ENCODE results near the gene SAA1.

SAA1 gene

DNA sequence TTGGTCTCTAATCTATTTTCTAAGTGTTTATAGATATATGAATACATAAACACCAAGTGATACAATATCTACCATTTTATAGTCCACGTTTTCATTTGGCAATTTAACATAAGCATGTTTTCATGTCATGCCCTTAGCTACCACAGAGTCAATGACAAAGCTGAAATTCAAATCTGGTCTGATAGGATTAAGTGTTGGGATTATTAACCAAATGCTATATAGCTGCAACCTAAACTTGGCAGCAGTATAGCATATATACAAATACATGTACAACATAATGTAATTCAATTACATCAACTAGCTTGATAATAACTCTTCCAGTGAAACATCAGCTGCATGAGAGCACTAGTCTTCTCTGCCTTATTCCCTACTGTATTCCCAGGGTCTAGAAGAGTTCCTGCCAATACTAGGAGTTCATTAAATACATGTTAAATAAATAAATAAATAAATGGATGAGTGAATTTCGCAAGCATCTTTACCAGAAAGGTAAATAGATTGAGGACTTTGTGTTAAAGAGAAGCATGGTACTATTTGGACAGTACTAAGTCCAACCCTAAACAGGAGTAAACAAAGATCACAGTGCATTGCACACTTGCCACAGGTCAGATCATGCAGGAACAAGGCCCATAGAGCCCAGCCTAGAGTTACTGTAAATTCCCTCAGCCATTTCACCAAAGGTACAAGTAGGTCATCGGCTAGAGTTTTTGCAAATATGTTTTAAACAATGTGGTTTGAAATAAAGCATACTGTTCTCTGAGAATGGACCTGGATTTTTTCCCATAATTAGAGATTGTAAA, 42.3 kb upstream of the SAA1 start:
- Histone ChIP-seq H3K4me2 (ENCODE audit: insufficient read depth, low read length) (no peak overlapping the region), H3K9ac (ENCODE audit: low read depth, low read length) (no peak overlapping the region), H3K9me3 (ENCODE audit: insufficient read depth, low read length, severe bottlenecking) (peaks cover 7% of the 10 kb centered on the region), H2AFZ (ENCODE audit: low read depth, low read length) (no peak overlapping the region), H3K4me1 (ENCODE audit: insufficient read depth, low read length) (no peaks in the 10 kb centered on the region), H4K20me1 (ENCODE audit: insufficient read depth, low read length) (no peaks in the 10 kb centered on the region), H3K27me3 (ENCODE audit: insufficient read depth, low read length, poor library complexity) (peaks cover 2% of the 10 kb centered on the region), H3K27ac (ENCODE audit: low read length) (no peak overlapping the region), H3K36me3 (ENCODE audit: insufficient read depth, low read length) (no peaks in the 10 kb centered on the region), H3K79me2 (ENCODE audit: insufficient read depth, low read length) (no peaks in the 10 kb centered on the region), H3K4me3 (ENCODE audit: low read depth in 1 of 2, low read length in 2 of 2) (no peak overlapping the region)
- ATAC-seq (ENCODE audit: insufficient read depth, low read depth) (no peak), DNase-seq (no peak)
- no peak for TF ChIP-seq EZH2 (IDR thresholded peaks at IDR 0.05; ENCODE audit: borderline replicate concordance, low read depth, low read length, severe bottlenecking)
- TF ChIP-seq, protein P1, sequence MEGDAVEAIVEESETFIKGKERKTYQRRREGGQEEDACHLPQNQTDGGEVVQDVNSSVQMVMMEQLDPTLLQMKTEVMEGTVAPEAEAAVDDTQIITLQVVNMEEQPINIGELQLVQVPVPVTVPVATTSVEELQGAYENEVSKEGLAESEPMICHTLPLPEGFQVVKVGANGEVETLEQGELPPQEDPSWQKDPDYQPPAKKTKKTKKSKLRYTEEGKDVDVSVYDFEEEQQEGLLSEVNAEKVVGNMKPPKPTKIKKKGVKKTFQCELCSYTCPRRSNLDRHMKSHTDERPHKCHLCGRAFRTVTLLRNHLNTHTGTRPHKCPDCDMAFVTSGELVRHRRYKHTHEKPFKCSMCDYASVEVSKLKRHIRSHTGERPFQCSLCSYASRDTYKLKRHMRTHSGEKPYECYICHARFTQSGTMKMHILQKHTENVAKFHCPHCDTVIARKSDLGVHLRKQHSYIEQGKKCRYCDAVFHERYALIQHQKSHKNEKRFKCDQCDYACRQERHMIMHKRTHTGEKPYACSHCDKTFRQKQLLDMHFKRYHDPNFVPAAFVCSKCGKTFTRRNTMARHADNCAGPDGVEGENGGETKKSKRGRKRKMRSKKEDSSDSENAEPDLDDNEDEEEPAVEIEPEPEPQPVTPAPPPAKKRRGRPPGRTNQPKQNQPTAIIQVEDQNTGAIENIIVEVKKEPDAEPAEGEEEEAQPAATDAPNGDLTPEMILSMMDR (IDR thresholded peaks at IDR 0.05; ENCODE audit: borderline replicate concordance, extremely low read depth, low read length, poor library complexity, severe bottlenecking) = no peak

GRCh38 chr11:18225913-18226312, 40.2 kb upstream of the SAA1 start:
- Histone ChIP-seq H3K36me3 (ENCODE audit: insufficient read depth, low read length) (no peaks in the 10 kb centered on the region), H3K27me3 (ENCODE audit: insufficient read depth, low read length, poor library complexity) (peaks cover 2% of the 10 kb centered on the region), H3K79me2 (ENCODE audit: insufficient read depth, low read length) (no peaks in the 10 kb centered on the region), H3K4me3 (ENCODE audit: low read depth in 1 of 2, low read length in 2 of 2) (no peak overlapping the region), H3K4me1 (ENCODE audit: insufficient read depth, low read length) (no peaks in the 10 kb centered on the region), H3K27ac (ENCODE audit: low read length) (no peak overlapping the region), H4K20me1 (ENCODE audit: insufficient read depth, low read length) (no peaks in the 10 kb centered on the region), H2AFZ (ENCODE audit: low read depth, low read length) (no peak overlapping the region), H3K4me2 (ENCODE audit: insufficient read depth, low read length) (no peak overlapping the region), H3K9me3 (ENCODE audit: insufficient read depth, low read length, severe bottlenecking) (peaks cover under 1% of the 10 kb centered on the region), H3K9ac (ENCODE audit: low read depth, low read length) (no peak overlapping the region)
- TF ChIP-seq, protein P1 (IDR thresholded peaks at IDR 0.05; ENCODE audit: borderline replicate concordance, extremely low read depth, low read length, poor library complexity, severe bottlenecking) = no peak
- TF ChIP-seq EZH2 (IDR thresholded peaks at IDR 0.05; ENCODE audit: borderline replicate concordance, low read depth, low read length, severe bottlenecking) = no peak
- ATAC-seq (ENCODE audit: insufficient read depth, low read depth) = no peak
- no peak for DNase-seq

- no peaks in the 10 kb centered on the region for H3K4me1 ChIP-seq (ENCODE audit: insufficient read depth, low read length)
- H3K36me3 ChIP-seq (ENCODE audit: insufficient read depth, low read length) = no peaks in the 10 kb centered on the region
- no peak for DNase-seq
- TF ChIP-seq, protein P1 (IDR thresholded peaks at IDR 0.05; ENCODE audit: borderline replicate concordance, extremely low read depth, low read length, poor library complexity, severe bottlenecking) = no peak
- TF ChIP-seq EZH2 (IDR thresholded peaks at IDR 0.05; ENCODE audit: borderline replicate concordance, low read depth, low read length, severe bottlenecking) = no peak
- H3K9me3 ChIP-seq (ENCODE audit: insufficient read depth, low read length, severe bottlenecking) = no peaks in the 10 kb centered on the region
- no peak overlapping the region for H2AFZ ChIP-seq (ENCODE audit: low read depth, low read length)
- no peaks in the 10 kb centered on the region for H4K20me1 ChIP-seq (ENCODE audit: insufficient read depth, low read length)
- no peak overlapping the region for H3K27ac ChIP-seq (ENCODE audit: low read length)
- H3K9ac ChIP-seq (ENCODE audit: low read depth, low read length) = no peak overlapping the region
- H3K4me3 ChIP-seq (ENCODE audit: low read depth in 1 of 2, low read length in 2 of 2) = no peak overlapping the region
- peaks cover 5% of the 10 kb centered on the region for H3K27me3 ChIP-seq (ENCODE audit: insufficient read depth, low read length, poor library complexity)
- no peak overlapping the region for H3K4me2 ChIP-seq (ENCODE audit: insufficient read depth, low read length)
- H3K79me2 ChIP-seq (ENCODE audit: insufficient read depth, low read length) = no peaks in the 10 kb centered on the region
- no peak for ATAC-seq (ENCODE audit: insufficient read depth, low read depth)
Observed at GRCh38 chr11:18229501-18229900, 36.6 kb upstream of the SAA1 start.

All from DND-41 (cell line).